SK-N-SH treated with all-trans-retinoic acid at 6 μM for 48 hours (cell line): ENCODE data around the gene MOB1A.

Source experiments
- ATAC-seq: fragments of 200-7000 bp; cut with Tn5 transposase; 3 replicates; pipeline ENCODE4 v1.9.1; 2020; ENCODE audit warnings: mild to moderate bottlenecking, moderate library complexity
- ARNTL ChIP-seq: fragments of 450-650 bp; formaldehyde crosslinking; IDR thresholded peaks from 2 replicates; pipeline ENCODE4 v1.5.0; 2020; ENCODE audit warnings: low read depth, mild to moderate bottlenecking, moderate library complexity, borderline replicate concordance
- BACH2 ChIP-seq: fragments of 250-450 bp; sonication (Bioruptor Pico); IDR thresholded peaks from 2 replicates; pipeline ENCODE4 v1.9.0; 2021; ENCODE audit warnings: mild to moderate bottlenecking, borderline replicate concordance
- CSDC2 ChIP-seq: fragments of 250-450 bp; sonication (Bioruptor Pico); IDR thresholded peaks from 2 replicates; pipeline ENCODE4 v1.5.0; 2020; ENCODE audit warnings: mild to moderate bottlenecking, moderate library complexity
- CSRNP3 ChIP-seq: fragments of 250-450 bp; sonication (Bioruptor Pico); IDR thresholded peaks from 2 replicates; pipeline ENCODE4 v1.5.1; 2021; ENCODE audit warnings: mild to moderate bottlenecking, moderate library complexity
- ESRRG ChIP-seq: fragments of 250-450 bp; sonication (Bioruptor Pico); IDR thresholded peaks from 2 replicates; pipeline ENCODE4 v1.6.1; 2021; ENCODE audit warnings: mild to moderate bottlenecking
- GLIS3 ChIP-seq: fragments of 250-450 bp; sonication (Bioruptor Pico); IDR thresholded peaks from 2 replicates; pipeline ENCODE4 v1.5.0; 2020; ENCODE audit warnings: mild to moderate bottlenecking, moderate library complexity
- ISL1 ChIP-seq: fragments of 250-450 bp; sonication (Bioruptor Pico); IDR thresholded peaks from 2 replicates; pipeline ENCODE4 v2.1.2; 2022; ENCODE audit warnings: mild to moderate bottlenecking, moderate library complexity
- OSR1 ChIP-seq: fragments of 250-450 bp; sonication (Bioruptor Pico); IDR thresholded peaks from 2 replicates; pipeline ENCODE4 v1.8.0; 2022; ENCODE audit warnings: moderate library complexity, mild to moderate bottlenecking, inconsistent platforms
- PATZ1 ChIP-seq: fragments of 250-450 bp; sonication (Bioruptor Pico); IDR thresholded peaks from 2 replicates; pipeline ENCODE4 v1.8.0; 2020; ENCODE audit warnings: mild to moderate bottlenecking, moderate library complexity, borderline replicate concordance
- POU6F1 ChIP-seq: fragments of 250-450 bp; sonication (Bioruptor Pico); IDR thresholded peaks from 2 replicates; pipeline ENCODE4 v1.8.0; 2021; ENCODE audit warnings: low read depth, mild to moderate bottlenecking, moderate library complexity, borderline replicate concordance
- PPARA ChIP-seq: fragments of 250-450 bp; sonication (Bioruptor Pico); IDR thresholded peaks from 2 replicates; pipeline ENCODE4 v1.5.0; 2020; ENCODE audit warnings: mild to moderate bottlenecking, borderline replicate concordance
- RARB ChIP-seq: fragments of 250-450 bp; sonication (Bioruptor Pico); IDR thresholded peaks from 2 replicates; pipeline ENCODE4 v1.8.0; 2021; ENCODE audit warnings: mild to moderate bottlenecking, moderate library complexity
- SNAI2 ChIP-seq: fragments of 250-450 bp; sonication (Bioruptor Pico); IDR thresholded peaks from 2 replicates; pipeline ENCODE4 v1.5.0; 2020; ENCODE audit warnings: mild to moderate bottlenecking, moderate library complexity
- TCF4 ChIP-seq: fragments of 250-450 bp; sonication (Bioruptor Pico); IDR thresholded peaks from 2 replicates; pipeline ENCODE4 v1.8.0; 2021; ENCODE audit warnings: mild to moderate bottlenecking, moderate library complexity, borderline replicate concordance
- TOX ChIP-seq: fragments of 250-450 bp; sonication (Bioruptor Pico); IDR thresholded peaks from 2 replicates; pipeline ENCODE4 v1.8.0; 2021; ENCODE audit warnings: mild to moderate bottlenecking, moderate library complexity, borderline replicate concordance
- ZC3H10 ChIP-seq: fragments of 250-450 bp; sonication (Bioruptor Pico); IDR thresholded peaks from 2 replicates; pipeline ENCODE4 v1.5.1; 2021; ENCODE audit warnings: mild to moderate bottlenecking, moderate library complexity
- ZFP3 ChIP-seq: fragments of 250-450 bp; sonication (Bioruptor Pico); IDR thresholded peaks from 2 replicates; pipeline ENCODE4 v1.5.0; 2020; ENCODE audit warnings: mild to moderate bottlenecking, moderate library complexity
- ZFP30 ChIP-seq: fragments of 450-650 bp; formaldehyde crosslinking; IDR thresholded peaks from 2 replicates; pipeline ENCODE4 v1.5.0; 2022; ENCODE audit warnings: mild to moderate bottlenecking, moderate library complexity
- ZNF565 ChIP-seq: fragments of 450-650 bp; formaldehyde crosslinking; conservative IDR thresholded peaks from 2 replicates; pipeline ENCODE4 v1.5.0; 2020; ENCODE audit warnings: low read depth, mild to moderate bottlenecking, moderate library complexity
- ZNF70 ChIP-seq: fragments of 450-650 bp; formaldehyde crosslinking; IDR thresholded peaks from 2 replicates; pipeline ENCODE4 v1.5.0; 2020; ENCODE audit warnings: mild to moderate bottlenecking, moderate library complexity
- TF ChIP-seq, protein P1 (sequence below): fragments of 250-450 bp; sonication (Bioruptor Pico); IDR thresholded peaks from 2 replicates; pipeline ENCODE4 v1.5.1; 2020; ENCODE audit warnings: low read depth, mild to moderate bottlenecking, moderate library complexity

Gene MOB1A

GRCh38 chr2:74199871-74200305 is 21.2 kb upstream of the MOB1A start:
- no peak for ATAC-seq
- TF ChIP-seq TOX (no peak), ZNF70 (no peak), ZFP3 (no peak), CSRNP3 (CRISPR knock-in tag) (no peak), PATZ1 (CRISPR knock-in tag) (no peak), ZNF565 (CRISPR knock-in tag) (no peak), SNAI2 (no peak), ARNTL (CRISPR knock-in tag) (no peak), TCF4 (CRISPR knock-in tag) (no peak), ISL1 (CRISPR knock-in tag) (no peak), RARB (CRISPR knock-in tag) (no peak), ESRRG (CRISPR knock-in tag) (no peak), PPARA (no peak), OSR1 (CRISPR knock-in tag) (no peak), POU6F1 (CRISPR knock-in tag) (no peak), BACH2 (CRISPR knock-in tag) (no peak), ZC3H10 (CRISPR knock-in tag) (no peak)
- TF ChIP-seq, protein P1, sequence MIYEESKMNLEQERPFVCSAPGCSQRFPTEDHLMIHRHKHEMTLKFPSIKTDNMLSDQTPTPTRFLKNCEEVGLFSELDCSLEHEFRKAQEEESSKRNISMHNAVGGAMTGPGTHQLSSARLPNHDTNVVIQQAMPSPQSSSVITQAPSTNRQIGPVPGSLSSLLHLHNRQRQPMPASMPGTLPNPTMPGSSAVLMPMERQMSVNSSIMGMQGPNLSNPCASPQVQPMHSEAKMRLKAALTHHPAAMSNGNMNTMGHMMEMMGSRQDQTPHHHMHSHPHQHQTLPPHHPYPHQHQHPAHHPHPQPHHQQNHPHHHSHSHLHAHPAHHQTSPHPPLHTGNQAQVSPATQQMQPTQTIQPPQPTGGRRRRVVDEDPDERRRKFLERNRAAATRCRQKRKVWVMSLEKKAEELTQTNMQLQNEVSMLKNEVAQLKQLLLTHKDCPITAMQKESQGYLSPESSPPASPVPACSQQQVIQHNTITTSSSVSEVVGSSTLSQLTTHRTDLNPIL: no peak

GRCh38 chr2:74199275-74199701 is 20.6 kb upstream of the MOB1A start:
- no peak for ATAC-seq
- TF ChIP-seq ZNF70 (no peak), SNAI2 (no peak), GLIS3 (CRISPR knock-in tag) (no peak), ZFP3 (no peak), ZFP30 (CRISPR knock-in tag) (no peak), ZC3H10 (CRISPR knock-in tag) (no peak), TOX (no peak), ISL1 (CRISPR knock-in tag) (no peak), POU6F1 (CRISPR knock-in tag) (no peak), CSDC2 (CRISPR knock-in tag) (no peak), CSRNP3 (CRISPR knock-in tag) (no peak), BACH2 (CRISPR knock-in tag) (no peak)
- TF ChIP-seq, protein P1: no peak
